GM12892 (cell line): ENCODE measurements around the gene ZFHX2.

Experiments
- POLR2A ChIP-seq: IDR thresholded peaks from 2 replicates; pipeline ENCODE4 v1.6.1; 2011; ENCODE audit warnings: low read depth, low read length, control low read depth
- TAF1 ChIP-seq: IDR thresholded peaks from 2 replicates; pipeline ENCODE4 v1.6.1; 2011; ENCODE audit warnings: low read depth, mild to moderate bottlenecking, control low read depth, low read length, borderline replicate concordance

- TF ChIP-seq TAF1 = no peak
- no peak for TF ChIP-seq POLR2A
These were observed 26.6 kb downstream of the ZFHX2 start for GRCh38 chr14:23524954-23525353.
